ENCODE results near the gene ST8SIA2.

Gene ST8SIA2, protein sequence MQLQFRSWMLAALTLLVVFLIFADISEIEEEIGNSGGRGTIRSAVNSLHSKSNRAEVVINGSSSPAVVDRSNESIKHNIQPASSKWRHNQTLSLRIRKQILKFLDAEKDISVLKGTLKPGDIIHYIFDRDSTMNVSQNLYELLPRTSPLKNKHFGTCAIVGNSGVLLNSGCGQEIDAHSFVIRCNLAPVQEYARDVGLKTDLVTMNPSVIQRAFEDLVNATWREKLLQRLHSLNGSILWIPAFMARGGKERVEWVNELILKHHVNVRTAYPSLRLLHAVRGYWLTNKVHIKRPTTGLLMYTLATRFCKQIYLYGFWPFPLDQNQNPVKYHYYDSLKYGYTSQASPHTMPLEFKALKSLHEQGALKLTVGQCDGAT

DNA sequence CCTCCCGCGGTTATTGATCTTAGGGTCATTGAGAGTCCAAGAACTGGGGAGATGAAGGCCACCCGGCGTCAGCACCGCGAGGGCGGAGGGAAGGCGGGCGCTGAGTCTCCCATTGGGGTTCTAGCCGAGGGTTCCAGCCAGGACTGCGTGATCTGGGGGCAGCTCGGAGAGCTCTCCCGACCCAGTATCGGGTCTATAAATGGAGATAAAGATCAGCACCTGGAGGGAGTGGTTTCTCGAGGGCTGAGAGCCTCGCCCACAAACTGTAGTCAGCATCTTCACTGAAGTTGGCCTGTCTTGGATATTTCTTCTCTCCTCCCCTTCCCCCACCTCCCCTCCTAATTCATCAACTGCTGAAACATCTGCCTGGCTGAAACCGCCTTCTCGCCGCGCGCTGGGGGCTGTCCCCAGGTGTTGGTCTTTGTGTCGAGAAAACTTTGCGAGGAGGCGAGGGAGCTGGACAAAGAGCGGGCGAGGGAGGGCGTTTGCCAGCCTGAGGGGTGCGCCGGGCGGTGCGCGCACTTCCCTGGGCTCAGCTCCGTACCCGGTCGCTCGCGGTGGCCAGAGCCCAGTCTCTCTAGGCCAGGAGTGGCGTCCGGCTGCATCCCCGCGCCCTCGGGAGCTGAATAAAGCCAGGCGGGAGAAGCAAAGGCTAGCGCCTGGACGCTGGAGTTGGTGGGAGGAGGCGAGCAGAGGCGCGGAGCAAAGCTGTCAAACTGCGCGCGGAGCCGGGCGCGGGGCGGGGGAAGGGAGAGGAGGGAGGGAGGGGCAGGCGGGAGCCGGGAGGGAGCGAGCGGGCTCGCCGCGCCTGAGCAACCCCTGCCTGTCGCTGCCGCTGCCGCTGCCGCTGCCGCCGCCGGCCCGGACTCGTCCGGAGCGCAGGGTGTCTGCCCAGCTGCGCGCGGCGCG is at the start of gene ST8SIA2:
TSS of gene ST8SIA2 (plus strand) at position 811 of the 909 bp plus-strand sequence. CDS start 184 bp downstream, outside the sequence.
- in situ Hi-C loops (cut with HindIII; ENCODE audit: low pct_ligation_motif_present, low pct_unique_long_range_greater_than_20kb, low sequenced_read_pairs) = no loop called here
- DNase-seq = no peak

DNA sequence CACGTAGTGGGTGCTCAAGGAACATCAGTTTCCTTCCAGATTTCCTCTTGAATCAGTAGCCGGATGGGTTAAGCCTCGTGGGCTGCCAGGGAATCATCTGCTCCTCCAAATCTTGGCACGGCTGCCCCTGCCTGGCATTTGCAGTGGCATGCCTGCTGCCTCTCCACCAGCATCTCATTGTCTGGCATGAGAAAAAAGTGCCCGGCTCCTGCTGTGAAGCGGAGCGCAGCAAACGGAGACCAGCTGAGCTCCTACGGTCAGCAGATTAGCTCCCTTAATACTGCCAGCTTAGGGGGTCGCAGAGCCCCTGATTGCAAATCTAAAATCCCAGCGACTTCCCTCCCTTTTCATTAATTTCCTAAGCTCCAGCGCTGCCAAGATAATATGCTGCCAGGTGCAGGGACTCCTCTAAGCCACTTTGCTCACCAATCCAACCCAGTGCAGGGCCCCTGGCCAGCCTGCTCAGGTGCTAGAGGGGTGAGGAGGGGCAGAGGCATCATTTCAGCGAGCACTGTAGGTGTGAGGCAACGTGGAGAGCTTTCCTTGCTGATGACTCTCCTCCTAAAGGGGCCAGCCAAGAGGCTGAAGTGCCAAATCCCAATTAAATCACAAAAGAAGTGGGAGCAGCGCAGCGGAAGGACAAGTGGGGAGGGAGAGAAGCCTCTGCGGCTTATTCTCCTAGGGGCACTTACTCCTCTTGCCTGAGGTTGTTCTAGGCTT is 49.6 kb upstream of the ST8SIA2 start:
- in situ Hi-C loops (cut with HindIII; ENCODE audit: low pct_ligation_motif_present, low pct_unique_long_range_greater_than_20kb, low sequenced_read_pairs) = no loop called here
- DNase-seq = no peak

DNA sequence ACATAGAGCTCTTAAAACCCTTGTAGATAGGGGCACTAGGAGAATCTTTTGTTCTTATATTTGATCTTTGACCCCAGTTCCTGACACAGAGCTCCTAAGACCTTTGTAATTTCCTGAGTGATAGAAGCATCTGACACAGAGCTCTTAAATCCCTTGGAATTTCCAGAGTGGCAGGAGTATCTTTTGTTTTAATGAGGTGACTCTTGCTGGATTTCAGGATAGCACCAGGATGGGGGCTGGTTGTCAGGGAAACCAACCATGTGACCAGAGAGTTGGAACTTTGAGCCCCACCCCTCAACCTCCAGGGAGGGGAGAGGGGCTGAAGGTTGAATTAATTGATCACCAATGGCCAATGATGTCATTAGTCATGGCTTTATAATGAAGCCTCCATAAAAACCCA is 47.6 kb upstream of the ST8SIA2 start:
- no peak for DNase-seq
- in situ Hi-C loops (cut with HindIII; ENCODE audit: low pct_ligation_motif_present, low pct_unique_long_range_greater_than_20kb, low sequenced_read_pairs) = no loop called here

DNA sequence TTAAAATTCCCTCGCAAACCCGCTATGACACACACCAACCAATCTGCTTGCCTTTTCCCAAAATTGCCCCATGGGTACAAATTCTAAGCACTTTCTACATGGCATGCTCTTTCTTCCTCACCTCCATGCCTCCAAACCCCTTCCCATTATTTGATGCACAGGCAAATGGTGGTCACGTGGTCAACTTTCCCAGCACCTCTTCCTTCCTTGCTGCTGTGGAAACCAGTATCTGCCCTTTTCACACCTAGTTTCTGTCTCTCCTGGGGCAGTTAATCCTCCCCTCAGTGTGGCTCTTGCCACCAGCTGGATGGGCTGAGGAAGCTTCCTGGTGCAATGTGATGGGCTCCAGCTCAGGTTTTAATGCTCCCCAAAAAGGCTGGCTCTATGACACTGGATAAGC is 38.4 kb upstream of the ST8SIA2 start:
- DNase-seq = no peak
- in situ Hi-C loops (cut with HindIII; ENCODE audit: low pct_ligation_motif_present, low pct_unique_long_range_greater_than_20kb, low sequenced_read_pairs) = no loop called here

DNA sequence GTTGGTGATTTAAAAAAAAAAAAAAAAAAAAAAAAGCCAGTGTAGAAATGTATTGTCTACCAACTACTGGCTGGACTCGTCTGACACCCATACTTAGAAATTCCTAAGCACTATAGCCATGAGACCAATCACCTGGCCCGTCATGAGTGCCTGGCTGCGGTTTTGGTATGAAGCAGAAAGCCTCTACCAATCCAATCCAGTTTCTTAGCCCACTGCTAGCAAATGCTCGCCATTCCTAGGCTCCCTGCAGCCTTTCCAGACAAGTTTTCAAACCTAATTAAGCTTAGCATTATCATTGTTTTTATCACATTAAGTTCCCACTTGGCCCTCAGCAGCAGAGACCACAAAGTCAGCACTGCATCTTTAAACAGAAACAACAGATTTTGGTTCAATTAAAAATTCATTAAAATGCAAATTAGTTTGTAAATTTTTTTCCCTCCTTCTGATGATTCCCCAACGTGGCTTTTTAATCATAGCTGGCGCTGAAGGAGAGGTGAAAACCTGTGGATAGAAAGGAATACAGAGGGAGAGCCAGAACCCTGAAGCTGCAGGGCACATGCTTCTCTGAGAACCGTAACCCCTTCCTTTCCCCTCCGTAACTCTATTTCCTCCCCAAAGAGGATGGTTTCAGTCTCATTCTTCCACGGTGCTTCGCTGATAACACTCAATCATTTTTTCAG is 32.2 kb upstream of the ST8SIA2 start:
- in situ Hi-C loops (cut with HindIII; ENCODE audit: low pct_ligation_motif_present, low pct_unique_long_range_greater_than_20kb, low sequenced_read_pairs) = no loop called here
- no peak for DNase-seq

DNA sequence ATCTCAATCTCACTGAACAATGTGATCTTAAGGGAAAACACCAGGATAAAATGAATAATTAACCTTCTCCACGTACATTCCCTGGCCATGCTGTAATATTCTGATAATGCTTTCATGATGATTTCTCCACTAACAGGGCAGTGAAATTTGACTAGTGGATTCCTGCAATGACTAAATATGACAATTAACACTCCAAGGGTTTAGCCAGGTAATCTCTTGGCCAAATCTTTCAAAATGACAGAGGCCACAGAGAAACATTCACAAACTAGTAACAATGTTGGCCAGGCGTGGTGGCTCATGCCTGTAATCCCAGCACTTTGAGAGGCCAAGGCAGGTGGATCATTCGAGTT is 31.7 kb upstream of the ST8SIA2 start:
- in situ Hi-C loops (cut with HindIII; ENCODE audit: low pct_ligation_motif_present, low pct_unique_long_range_greater_than_20kb, low sequenced_read_pairs) = no loop called here
- DNase-seq = no peak

DNA sequence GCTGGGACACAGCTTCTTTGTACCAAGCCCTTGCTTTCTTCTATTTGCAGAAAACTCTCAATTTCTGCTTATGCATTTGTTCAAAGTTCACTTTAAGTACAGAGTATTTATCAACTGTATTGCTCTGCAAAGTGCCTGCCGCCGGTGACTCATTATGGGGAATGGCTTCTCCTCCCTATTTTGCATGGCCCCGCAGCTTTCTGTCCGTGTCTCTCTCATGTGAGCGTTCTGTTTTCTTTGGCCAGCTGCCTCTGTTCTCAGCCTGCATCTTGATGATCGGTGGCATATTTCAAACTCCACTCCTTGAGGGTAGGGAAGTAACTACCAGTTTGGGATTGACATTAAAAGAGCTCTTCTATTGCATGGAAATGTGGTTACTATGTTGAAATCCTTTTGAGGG is 28.6 kb upstream of the ST8SIA2 start:
- in situ Hi-C loops (cut with HindIII; ENCODE audit: low pct_ligation_motif_present, low pct_unique_long_range_greater_than_20kb, low sequenced_read_pairs) = no loop called here
- DNase-seq = no peak

DNA sequence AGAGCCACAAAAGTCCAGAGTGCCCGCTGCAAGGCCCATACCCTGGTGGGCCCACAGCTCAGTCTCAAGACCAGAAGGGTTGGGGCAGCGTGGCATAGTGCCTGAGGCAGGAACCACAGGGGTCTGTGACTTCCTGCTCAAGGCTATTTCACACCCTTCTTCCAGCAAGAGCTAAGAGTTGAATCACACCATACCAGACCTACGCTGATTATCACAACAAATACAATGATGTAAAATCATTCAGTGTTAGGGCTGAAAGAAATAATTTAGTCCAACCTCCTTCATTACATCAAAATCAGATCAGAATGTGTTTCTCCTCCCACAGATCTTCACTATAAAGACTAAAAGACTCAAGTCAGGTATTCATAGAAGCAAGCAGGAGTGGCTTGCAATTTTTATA is 27.8 kb upstream of the ST8SIA2 start:
- in situ Hi-C loops (cut with HindIII; ENCODE audit: low pct_ligation_motif_present, low pct_unique_long_range_greater_than_20kb, low sequenced_read_pairs) = no loop called here
- no peak for DNase-seq

DNA sequence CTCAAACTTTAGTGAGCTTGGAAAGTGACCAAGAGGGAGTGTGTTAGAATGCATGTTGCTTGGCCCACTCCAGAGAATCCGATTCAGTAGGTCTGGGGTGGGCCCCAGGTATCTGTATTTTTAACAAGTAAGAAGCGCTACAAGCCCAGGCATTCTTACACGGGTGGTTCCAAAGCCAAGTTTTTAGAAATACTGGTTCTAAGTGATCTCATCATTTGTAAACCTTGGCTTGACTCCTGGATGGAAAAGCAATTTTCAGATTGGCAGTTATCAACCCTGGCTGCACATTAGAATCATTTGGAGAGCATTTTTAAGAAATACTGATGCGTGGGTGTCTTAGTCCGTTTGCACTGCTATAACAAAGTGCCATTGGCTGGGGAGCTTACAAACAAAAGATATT is 27.3 kb upstream of the ST8SIA2 start:
- no peak for DNase-seq
- in situ Hi-C loops (cut with HindIII; ENCODE audit: low pct_ligation_motif_present, low pct_unique_long_range_greater_than_20kb, low sequenced_read_pairs) = no loop called here

DNA sequence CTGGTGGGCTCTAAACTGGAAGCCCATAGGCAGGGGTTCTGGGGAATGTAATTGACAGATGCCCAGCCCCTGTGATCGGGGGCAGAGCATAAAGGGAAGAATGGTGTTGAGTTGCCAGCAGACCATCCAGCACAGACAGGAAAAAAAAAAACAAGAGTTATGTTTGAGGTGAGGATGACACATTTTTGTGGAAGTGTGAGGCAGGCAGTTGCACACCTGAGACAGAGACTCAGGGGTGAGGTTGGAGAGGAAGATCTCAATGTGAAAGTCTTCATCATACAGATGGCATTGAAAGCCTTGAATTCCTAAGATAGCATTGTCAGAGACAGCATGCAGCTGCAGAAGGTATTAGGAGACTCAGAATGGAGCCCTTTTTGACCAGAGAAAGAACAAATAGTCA is 18.6 kb upstream of the ST8SIA2 start:
- in situ Hi-C loops (cut with HindIII; ENCODE audit: low pct_ligation_motif_present, low pct_unique_long_range_greater_than_20kb, low sequenced_read_pairs) = no loop called here
- no peak for DNase-seq

DNA sequence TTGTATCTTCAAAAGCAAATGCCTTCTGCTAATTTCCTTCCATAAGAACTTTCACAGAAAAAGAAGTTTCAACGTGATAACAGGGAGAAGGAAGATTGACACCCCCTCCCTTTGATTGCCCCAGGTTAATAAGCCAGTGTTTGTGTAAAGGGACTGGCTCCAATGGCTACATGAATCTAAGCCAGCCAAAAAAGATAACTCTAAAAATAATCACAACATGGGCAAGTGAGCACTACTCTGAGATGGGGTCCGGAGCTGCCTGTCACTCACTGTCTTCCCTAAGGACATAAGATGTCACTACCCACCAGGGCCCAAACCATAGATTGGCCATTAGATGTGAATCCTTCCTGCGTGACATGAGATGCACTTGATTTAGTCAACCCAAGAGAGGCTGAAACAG is 17.6 kb upstream of the ST8SIA2 start:
- DNase-seq = no peak
- in situ Hi-C loops (cut with HindIII; ENCODE audit: low pct_ligation_motif_present, low pct_unique_long_range_greater_than_20kb, low sequenced_read_pairs) = no loop called here

DNA sequence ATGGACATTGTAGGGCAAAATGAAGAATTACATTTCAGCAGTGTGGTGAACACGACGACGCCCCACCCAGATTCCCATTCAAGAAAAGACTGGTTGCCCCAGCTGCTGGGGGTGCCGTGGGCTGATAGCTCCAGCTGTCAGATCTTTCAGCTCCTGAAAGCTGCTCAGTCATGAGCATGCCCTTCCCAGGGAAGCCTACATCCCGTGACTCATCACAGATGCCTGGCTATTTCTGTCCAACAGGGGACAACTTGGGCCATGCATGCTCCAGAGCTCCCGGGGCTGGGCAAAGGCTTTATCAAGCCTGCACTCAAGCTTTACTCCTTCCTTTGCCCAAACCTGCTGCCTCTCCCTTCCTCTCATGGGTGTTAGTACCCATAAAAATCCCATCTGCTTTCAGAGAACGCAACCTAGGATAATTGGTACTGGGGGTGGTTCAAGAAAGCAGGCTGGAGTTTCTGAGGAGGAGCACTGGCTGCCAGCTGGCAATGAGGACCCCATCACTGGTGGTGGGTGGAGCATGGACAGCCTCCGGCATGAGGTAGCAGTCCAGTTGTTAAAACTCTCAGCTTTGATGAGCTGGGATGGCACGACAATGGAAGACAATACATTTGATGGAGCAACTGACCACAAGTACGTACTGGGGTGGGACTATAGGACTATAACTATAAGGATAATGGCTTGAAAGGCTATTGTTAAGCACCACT is 16.4 kb upstream of the ST8SIA2 start:
- in situ Hi-C loops (cut with HindIII; ENCODE audit: low pct_ligation_motif_present, low pct_unique_long_range_greater_than_20kb, low sequenced_read_pairs) = no loop called here
- no peak for DNase-seq

DNA sequence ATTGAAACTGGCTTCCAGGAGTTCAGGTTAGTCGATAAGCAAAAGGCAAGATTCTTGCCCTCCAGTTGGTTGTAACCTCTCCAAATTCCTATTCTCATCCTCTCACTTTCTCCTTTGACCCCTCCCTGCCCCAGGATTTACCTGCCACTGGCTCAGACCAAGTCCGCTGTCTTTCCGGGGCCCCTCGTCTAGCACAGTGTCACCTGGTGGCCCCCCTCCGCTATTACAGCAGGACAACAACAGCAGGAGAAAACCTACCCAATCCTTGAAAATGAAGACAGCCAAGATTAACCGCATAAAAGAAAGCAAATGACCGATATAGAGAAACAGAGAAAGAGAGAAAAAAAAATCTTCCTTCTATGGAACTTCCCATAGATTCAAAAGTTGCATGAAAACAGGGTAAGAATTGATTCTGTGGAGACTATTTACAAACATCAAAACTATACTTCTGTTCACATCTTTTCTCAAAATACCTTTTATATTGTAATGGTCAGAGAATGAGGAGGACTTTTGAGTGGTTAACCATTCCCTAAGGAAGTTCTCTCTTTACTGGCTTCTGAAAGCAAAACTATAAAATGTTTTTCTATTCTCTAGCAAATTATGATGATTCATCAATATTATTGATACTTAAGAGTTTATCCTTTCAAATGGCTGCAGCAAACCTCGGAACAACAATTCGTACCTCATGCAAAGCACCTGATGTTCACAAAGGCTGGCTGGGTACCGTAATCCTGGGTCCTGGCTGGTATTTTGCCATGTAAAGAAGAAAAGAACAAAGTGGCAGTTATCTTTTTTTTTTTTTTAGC is 10.0 kb upstream of the ST8SIA2 start:
- in situ Hi-C loops (cut with HindIII; ENCODE audit: low pct_ligation_motif_present, low pct_unique_long_range_greater_than_20kb, low sequenced_read_pairs) = no loop called here
- peak; percentile 15 for DNase-seq

DNA sequence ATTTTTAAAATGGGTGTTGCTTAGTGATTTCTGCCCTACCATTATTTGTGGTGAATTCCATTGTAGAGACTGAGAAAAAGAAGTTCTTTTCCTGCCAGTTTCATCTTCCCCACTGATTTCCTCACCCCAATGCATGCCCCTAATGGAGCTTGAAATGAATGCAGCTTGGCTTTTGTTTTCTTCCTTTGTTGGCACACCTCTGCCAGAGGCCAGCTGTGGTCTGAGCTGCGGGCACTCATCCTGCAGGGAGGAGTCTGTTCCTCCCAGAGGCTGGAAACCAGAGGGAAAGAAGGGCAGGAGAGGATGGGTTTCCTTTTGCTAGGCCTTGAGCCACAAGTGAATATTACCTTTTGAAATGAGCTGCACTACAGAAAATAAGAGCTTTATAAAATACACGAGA is 9.3 kb upstream of the ST8SIA2 start:
- DNase-seq = no peak
- in situ Hi-C loops (cut with HindIII; ENCODE audit: low pct_ligation_motif_present, low pct_unique_long_range_greater_than_20kb, low sequenced_read_pairs) = no loop called here

DNA sequence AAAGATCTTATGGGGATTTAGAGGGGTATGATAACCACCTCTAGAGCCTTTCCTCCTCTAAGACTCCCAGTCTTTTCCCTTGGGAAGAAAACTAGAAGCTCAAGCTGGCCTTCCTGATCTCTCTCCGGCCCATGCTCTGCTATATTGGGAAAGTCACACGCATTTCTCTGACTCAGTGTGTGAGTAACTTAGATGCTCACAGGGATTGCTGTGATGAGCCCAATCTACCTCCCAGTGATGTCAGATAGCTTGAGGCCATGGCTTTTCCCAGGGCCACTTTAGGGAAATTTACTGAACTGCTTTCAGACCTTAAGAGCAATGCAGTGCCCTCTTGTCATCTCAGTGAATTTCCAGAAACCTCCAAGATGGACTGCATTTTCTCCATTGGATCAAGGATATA is 8.6 kb upstream of the ST8SIA2 start:
- DNase-seq = no peak
- in situ Hi-C loops (cut with HindIII; ENCODE audit: low pct_ligation_motif_present, low pct_unique_long_range_greater_than_20kb, low sequenced_read_pairs) = no loop called here

DNA sequence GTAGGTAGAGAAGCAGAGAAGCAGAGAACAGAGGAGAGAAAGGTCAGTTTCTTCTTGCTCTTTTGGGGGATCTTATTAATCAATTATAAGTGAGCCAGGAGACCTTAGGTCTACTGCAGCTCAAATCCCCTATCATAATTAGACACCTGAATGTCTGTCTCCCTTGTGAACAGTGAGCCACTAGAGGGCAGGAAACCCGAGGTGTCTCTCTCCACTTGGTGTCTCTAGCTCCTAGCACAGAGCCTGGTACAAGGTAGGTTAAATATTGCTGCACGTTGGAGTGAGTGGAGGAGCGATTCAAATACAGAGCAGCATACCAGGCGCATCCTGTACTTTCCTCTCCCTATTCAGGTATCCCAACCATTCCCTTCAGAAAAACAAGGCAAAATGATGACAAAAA is 2.0 kb upstream of the ST8SIA2 start:
- peak; percentile 15 for DNase-seq
- in situ Hi-C loops (cut with HindIII; ENCODE audit: low pct_ligation_motif_present, low pct_unique_long_range_greater_than_20kb, low sequenced_read_pairs) = no loop called here

DNA sequence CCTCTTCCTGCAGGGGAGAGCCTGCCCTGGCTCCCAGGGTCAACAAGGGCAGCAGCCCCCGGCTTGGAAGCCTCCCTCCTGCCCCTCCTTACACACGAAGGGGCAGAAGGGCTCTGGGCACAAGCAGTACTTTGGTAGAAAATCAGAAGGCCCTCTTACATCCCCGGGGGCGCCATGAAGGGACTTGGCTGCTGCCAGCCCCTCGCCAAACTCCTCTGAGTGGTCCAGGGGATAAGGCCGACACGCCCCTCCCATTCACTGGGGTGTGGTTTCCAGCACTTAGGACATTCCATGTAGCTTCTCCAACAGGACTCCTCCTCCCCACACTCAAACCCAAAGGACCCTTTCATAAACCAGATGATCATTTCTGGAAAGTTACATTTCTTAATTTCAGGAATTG is 1.2 kb upstream of the ST8SIA2 start:
- in situ Hi-C loops (cut with HindIII; ENCODE audit: low pct_ligation_motif_present, low pct_unique_long_range_greater_than_20kb, low sequenced_read_pairs) = no loop called here
- no peak for DNase-seq

DNA sequence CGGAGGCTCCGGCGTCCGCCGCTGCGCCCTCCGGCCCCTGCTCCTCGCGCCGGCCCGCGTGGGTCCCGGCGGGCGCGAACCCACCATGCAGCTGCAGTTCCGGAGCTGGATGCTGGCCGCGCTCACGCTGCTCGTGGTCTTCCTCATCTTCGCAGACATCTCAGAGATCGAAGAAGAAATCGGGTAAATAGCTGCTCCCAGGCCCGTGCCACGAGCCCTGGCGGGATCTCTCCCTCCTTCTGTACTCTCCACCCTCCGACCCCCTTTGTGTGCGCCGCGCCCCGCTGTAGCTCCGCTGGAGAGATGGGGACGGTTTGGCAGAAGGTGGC is 263 bp downstream of the ST8SIA2 start:
- DNase-seq = no peak
- in situ Hi-C loops (cut with HindIII; ENCODE audit: low pct_ligation_motif_present, low pct_unique_long_range_greater_than_20kb, low sequenced_read_pairs) = no loop called here
